ENCODE results near the gene SLC16A3.

DNA sequence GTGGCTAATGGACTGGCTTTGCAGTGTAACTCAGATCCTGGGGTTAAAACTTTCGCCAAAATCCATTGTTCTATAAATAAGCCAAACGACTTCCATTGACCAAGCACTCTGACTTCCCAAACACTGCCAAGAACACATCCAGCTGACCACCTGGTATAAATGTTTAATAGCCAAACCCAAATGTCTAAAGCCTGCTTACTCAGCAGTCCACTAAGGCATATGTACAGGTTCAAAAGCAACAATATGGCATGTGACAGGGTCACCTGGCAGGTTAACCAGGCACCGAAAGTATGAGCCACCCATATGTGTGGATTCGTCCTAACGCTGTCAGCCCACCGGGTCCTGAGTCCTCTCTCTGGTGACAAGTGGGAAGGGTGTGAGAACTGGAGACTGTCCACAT is 42.6 kb downstream of the SLC16A3 start:
- TF ChIP-seq, protein P1, sequence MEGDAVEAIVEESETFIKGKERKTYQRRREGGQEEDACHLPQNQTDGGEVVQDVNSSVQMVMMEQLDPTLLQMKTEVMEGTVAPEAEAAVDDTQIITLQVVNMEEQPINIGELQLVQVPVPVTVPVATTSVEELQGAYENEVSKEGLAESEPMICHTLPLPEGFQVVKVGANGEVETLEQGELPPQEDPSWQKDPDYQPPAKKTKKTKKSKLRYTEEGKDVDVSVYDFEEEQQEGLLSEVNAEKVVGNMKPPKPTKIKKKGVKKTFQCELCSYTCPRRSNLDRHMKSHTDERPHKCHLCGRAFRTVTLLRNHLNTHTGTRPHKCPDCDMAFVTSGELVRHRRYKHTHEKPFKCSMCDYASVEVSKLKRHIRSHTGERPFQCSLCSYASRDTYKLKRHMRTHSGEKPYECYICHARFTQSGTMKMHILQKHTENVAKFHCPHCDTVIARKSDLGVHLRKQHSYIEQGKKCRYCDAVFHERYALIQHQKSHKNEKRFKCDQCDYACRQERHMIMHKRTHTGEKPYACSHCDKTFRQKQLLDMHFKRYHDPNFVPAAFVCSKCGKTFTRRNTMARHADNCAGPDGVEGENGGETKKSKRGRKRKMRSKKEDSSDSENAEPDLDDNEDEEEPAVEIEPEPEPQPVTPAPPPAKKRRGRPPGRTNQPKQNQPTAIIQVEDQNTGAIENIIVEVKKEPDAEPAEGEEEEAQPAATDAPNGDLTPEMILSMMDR (IDR thresholded peaks at IDR 0.05) = no peak
- no peak for TF ChIP-seq POLR2A (IDR thresholded peaks at IDR 0.05)
